Inflammatory macrophage (primary cell): Measurements from ENCODE around the gene UPK3A.
A peak's percentile ranks its signal among the peaks of the same experiment; 100 is the strongest.
"Not testable (repeated sequence)": the region's sequence is repeated elsewhere in the genome, so short reads cannot be mapped to it uniquely, and the experiment has no call there.

ENCODE experiments used
- DNase-seq, 2 donors: peaks; one replicate each; pipeline ENCODE4 v3.0.0-alpha.2; 2020 to 2022

Gene UPK3A

DNA sequence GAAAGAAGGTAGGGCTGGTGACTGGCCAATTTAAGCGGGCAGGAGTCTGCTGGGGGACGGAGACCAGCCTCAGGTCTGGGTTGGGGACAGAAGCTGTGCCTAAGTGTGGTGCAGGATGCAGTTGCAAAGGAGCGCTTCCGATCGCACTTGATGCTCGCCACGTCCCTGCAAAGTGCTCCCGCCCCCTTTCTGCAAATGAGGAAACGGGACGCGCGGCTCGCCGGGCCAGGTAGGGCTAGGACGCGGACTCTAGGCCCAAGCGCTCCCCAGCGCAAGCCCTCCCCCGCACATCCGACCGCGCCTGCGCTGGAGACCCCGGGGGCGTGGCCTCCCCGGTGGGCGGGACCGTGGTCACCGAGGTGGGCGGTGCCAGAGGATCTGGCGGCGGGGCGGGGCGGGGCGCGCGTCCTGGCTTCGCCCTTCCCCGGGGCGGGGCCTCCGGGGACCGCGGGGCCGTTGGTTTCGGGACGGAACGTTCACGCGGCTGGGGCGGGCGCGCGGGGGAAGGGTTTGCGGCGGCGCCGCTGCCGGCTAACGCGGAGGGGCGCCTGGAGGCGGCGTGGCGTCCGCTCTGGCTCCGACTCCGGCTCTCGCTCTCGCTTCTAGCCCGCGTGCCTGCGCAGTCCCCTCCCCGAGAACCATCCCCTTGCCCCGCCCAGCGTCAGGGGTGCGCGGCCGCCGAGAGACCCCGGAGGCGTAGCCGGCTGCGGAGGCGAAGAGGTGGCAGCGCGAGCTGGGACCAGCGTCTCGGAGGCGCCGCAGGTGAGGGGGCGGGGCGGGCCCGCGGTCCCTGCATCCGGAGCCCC is 24.9 kb downstream of the UPK3A start, which contains the start of gene FAM118A:
FAM118A (plus strand) TSS at position 513 of the 806 bp plus-strand sequence. CDS start 12,446 bp downstream, outside the sequence.
- DNase-seq = peak; percentile 93 to 96

DNA sequence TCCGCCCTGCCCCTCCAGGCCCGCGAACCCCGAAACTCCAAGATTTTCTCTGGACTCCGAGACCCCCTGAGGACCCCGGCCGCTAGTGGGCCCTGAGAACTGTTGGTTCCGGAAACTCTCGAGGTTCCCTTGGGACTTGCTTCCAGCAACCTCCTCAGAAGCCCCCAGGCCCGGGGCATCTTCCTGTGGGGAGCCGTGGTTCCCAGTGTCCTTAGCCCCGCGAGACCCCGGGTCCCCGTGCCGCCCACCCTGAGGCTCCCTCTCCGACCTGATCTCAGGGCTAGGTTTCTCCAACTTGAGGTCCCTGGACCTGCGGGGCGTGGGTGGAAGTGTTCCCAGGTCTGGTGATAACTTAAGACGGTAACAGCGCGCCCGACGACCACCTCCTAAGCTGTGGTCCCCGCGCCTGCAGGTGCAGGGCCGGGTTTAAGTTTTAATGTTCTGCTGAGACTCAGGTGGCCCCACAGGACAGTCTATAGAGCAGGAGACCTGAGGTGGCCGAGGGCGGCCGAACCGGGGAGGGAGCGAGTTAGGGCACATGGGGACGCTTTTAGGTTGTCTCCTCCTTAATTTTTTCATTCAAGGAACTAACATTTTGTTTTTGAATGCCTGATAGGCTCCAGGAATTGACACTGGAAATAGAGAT is 25.7 kb downstream of the UPK3A start:
- DNase-seq = no peak

DNA sequence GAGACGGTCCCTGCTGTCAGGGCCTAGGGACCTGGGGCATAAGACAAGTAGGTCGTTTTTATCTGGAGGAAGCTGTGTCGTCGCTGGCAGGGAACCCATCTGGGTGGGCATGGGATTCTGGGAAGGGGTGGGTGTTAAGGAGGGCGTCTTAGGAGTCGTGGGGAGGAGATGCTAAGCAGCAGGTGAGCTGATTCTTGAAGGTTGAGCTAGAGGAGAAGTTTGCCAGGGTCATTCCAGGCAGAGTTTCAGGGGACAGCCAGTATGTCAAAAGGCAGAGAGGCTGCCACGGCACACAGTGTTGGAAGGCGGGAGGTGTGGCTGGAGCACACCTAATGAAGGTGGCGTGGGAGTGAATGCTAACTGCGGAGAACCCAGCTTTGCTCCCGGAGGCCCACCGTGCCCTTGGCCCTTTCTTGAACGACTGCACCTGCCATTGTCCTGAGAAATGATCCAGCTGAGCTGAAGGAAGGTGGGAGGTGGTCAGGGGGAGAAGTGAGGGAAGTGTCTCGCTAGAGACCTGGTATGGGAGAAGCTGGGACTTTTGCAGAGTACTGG is 26.3 kb downstream of the UPK3A start:
- DNase-seq = no peak

DNA sequence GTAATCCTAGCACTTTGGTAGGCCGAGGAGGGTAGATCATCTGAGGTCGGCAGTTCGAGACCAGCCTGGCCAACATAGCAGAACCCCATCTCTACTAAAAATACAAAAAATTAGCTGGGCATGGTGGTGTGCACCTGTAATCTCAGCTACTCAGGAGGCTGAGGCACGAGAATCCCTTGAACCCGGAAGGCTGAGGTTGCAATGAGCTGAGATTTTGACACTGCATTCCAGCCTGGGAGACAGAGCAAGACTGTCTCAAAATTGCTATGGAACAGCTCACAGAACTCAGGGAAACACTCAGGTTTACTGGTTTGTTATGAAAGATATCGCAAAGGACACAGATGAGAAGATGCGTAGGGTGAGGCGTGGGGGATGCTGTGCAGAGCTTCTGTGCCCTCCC is 27.7 kb downstream of the UPK3A start:
- DNase-seq = no peak

DNA sequence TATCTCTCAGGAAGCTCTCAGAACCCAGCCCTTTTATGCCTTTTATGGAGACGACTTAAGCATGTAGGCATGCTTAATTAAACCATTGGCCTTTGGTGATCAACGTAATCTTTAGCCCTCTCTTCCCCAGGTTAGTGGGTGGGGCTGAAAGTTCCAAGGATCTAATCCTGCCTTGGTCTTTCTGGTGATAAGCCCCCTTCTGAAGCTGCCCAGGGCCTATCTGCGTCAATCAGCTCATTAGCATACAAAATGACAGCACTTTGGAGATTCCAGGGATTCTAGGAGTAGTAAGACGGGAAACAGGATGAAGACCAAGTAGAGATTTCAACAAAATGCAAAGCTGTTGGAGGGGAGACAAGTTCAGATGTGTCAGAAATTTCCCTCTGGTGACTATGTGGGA is 28.1 kb downstream of the UPK3A start:
- DNase-seq = no peak

DNA sequence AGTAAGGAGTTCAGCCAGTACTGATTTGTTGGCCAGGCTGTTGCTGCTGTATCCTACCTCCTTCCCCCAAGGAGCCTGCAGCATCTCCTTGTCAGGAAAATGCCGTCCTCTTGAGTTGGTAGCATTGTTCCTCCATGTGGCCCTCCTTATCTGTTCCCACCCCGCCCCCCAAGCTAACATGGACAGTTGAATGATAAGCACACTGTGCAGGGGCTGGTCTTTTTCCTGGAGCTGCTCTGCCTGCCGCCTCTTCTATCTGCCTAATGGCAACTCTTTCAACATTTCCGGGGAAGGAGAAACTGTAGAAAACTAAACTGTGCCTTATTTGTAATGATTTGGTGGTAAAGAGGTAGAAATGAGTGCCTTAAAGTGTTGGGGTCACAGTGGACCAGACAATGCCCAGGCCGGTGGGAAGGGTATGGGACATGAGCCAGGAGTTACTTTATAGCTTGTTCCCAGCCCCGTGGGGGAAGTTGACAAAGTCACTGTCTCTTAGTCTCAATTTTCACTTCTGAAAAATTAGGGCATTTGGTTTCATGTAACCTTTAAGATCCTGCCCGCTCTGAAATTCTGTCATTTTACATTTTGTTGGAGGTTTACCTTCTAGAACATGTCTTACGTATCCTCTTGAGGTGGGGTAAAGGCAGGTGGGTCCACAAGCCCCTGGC is 29.4 kb downstream of the UPK3A start:
- no peak for DNase-seq

DNA sequence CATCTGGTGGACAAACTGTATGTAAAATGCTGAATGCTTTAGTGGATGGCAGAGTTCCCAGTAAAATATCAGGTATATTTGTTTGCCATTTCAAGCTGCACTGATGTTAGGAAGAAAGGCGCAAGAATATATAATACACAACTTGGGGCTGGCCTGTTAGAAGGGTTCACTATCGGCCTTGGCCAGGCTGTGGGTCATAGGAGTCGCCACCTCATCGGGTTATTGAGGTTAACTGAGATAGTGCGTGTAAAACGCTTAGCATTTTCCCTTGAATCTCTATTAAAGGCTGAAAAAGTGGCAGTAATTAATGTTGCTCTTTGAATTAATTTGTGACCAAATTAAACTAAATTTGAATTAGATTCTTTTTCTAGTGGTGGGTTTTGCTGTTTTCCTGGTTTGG is 30.0 kb downstream of the UPK3A start:
- DNase-seq = no peak

DNA sequence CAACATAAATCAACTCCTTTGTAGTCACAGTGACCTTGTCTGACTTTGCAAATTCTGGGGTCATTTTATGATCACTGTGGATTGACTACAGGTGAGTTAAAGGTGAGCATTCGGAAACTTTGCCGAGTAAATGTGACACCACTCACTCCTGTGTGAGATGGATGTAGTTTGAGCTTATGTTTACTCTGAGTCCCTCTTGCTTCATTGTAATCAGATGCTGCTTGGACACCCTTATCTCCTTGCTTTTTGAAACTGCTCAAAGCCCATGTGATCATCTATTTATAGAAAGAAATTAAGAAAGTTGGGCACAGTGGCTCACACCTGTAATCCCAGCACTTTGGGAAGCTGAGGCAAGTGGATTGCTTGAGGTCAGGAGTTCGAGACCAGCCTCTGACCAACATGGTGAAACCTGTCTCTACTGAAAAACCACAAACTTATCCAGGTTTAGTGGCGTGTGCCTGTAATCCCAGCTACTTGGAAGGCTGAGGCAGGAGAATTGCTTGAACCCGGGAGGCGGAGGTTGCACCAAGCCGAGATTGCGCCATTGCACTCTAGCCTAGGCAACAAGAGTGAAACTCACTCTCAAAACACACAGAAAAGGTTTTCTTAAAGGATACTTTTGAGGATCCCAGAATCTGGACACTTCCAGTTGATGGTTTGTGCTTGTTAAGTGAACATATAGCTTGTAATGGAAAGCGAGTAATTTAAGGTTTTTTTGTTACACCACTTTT is 32.2 kb downstream of the UPK3A start:
- DNase-seq = no peak

DNA sequence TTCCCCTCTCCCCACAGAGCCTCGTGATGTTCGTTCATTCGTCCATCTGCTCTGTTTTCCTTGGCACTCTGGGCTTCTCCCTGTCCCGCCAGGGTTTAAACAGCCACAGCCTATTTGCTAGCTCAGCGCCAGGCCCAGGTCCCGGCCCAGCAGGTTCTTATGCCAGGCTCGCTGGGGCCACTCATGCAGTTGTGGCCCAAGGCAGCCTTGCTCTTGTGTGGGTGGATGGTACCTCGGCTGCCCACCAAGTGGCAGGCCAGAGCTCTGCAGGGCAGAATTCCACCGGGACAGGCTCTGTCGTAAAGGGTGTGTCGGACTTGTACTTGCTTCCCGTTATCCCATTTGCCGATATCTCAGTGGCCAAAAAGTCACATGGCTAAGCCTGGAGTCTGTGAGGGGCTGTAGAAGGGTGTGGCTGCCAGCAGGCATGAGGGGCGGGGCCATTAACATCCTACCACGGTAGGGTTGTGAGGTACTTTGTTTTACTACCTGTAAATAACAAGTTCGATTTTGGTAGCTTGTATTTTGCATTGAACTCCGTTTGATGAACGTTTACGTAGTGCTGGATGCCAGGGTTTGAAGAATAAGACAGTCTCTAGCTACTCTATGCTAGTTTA is 32.9 kb downstream of the UPK3A start:
- DNase-seq = no peak

DNA sequence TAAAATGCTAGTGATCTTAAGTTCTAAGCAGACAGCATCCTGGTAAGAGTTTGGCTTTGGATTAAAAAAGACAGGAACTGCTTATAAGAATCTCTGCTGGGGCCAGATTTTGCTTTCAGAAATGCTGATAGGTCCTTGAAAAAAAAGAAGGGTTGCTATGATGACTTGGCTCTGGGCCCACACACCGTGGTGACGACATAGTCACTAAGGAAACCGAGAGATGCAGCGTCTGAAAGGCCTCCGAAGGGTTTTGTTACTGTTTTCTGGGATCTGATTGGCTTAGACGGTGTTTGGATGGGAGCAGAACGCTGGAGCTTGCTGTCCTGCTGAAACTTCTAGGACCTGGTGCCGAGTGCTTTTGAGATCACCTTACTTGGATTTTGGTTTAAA is 33.4 kb downstream of the UPK3A start:
- peak; percentile 73 to 82 for DNase-seq

DNA sequence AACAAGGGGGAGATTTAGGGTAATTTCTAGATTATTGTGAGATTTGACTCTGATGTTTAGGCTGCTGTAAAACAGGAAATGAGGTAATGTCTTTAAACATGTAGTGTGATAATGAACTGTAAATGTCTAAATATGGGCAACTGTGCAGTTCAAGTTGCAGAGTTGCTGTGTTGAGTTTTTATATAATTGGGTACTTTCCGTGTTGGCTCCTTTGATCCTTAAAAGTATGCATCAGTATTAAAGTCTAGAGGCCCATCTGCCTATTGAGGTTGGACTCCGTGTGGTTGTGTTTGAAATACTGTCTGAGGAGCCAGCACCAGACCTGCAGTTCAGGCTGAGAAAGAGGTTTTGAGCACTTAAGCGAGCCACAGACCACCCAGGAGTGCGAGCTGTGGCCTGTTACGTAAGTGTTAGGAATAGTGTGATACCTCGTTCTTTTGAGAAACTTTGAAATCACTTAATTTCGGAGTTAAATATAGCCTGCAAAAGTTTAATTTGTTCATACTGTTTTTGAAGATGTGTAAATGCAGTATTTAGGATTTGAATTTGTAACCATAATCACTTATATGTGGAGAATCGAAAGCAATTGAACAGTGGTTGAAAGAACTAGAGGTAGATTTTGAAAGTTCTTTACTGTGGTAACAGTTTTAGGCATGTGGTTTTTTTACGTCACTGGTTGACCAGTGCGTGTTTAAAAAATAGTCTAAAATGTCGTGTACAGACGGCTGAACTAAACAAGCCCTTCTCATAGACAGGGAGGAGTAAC is 34.0 kb downstream of the UPK3A start:
- DNase-seq = no peak

DNA sequence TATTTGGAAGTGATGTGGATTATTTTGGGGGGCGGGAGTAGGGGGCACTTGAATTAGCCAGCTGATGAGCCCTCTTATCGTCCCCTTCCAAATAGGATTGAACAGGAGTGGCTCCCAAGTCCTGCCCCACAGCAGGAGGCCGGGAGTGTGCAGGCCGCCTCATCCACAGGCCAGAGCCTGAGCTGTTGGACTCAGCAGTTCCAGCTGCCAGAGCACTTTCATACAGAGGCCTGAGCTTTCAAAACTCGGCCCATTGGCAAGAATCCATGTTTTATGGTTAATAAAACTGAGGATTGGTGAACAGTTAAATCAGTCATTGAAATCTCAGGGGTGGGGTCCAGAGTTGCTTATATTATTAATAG is 34.6 kb downstream of the UPK3A start:
- no peak for DNase-seq

DNA sequence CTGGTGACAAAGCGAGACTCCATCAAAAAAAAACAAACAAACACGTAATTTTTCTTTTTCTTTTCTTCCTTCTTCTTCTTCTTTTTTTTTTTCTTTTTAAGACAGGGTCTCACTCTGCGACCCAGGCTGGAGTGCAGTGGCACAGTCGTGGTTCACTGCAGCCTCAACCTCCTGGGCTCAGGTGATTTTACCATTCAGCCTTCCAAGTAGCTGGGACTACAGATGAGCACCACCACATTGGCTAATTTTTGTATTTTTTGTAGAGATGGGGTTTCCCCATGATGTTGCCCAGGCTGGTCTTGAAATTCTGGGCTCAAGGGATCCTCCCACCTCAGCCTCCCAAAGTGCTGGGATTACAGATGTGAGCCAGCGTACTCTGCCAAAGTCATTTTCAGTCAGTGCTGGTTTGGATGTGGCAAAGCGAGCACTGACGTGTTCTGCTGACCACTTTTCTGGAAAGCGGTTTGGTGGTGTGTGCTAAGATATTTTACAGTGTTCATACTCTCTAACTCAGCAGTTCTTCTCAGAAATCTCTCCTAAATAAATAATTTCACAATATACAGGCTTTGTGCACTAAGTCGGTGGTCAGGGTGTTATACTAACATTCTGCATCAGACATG is 35.7 kb downstream of the UPK3A start:
- DNase-seq = no peak

DNA sequence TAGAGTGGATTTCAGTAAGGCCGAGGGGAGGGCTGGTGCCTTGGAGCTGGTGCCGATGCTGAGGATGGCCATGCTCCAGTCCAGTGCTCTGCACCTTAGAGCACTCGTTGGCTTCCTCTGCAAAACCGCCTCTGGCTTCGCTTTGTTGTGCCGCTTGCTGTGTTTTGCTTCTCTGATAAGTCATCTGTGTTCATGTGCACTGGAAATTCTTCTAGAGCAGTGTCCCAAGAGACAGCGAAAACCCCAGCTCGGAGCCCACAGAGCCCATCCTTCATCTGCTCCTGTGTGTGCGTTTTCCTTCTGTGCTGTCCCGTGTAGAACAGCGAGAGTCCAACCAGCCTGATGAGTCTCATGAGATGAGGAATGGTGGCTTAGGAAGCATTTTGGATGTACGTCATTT is 37.1 kb downstream of the UPK3A start:
- DNase-seq = no peak

DNA sequence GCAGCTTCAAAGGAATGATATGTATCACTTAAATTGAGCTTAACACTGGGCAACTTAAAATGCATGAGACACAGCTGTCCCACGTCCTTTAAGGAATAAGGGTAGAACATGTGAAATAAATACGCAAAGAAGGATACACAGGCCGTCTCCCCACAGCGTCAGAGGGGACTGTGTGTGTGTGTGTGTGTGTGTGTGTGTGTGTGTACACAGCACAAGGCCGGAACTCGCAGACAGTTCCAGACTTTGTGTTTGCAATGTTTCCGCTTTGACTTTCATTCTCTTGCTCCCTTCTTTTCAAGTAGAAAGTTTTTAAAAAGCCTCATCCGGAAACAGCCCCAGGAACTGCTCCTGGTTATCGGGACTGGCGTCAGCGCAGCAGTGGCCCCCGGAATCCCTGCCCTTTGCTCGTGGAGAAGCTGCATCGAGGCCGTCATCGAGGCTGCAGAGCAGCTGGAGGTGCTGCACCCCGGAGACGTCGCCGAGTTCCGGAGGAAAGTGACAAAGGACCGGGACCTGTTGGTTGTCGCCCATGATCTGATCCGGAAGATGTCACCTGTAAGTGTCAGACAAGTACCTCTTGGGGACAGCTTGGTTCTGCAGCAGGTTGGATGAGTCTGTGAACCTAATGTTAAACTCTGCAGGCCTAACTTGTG is 38.2 kb downstream of the UPK3A start:
- DNase-seq = no peak

DNA sequence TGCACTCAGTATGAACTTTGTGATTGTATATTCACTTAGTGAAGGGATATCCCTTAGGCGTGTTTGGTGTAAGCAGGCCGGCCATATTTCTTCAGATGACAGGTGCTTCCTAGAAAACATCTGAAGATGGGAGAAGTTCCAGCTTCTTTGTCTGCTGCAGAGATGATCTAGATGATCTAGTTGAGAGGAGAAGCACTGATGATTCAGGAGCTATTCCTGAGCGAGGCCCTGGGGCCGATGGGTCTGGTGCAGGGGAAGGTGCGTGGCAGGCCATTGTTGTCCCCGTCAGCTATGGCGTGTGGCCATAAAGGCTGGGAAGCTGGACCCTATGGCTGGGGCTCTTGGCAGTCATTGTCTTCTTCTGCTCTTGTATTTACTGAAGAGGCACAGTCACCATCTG is 38.9 kb downstream of the UPK3A start:
- no peak for DNase-seq

DNA sequence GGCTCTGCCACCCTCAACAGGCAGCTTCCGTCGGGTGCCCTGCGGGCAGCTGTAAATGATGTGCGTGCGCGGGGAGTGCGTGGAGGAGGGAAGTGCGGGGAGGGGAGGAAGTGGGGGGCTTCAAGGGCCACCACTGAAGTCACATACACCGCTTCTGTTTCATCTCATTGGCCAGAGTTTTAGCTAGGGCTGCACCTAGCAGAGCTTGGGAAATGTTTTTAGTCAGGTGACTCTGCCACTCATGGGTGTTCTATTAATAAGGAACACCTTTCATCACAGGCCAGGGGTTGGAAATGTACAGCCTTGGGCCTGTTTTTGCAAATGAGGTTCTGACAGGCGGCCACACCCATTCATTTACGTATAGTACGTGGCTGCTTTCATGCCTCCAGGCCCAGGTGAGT is 39.6 kb downstream of the UPK3A start:
- DNase-seq = no peak

DNA sequence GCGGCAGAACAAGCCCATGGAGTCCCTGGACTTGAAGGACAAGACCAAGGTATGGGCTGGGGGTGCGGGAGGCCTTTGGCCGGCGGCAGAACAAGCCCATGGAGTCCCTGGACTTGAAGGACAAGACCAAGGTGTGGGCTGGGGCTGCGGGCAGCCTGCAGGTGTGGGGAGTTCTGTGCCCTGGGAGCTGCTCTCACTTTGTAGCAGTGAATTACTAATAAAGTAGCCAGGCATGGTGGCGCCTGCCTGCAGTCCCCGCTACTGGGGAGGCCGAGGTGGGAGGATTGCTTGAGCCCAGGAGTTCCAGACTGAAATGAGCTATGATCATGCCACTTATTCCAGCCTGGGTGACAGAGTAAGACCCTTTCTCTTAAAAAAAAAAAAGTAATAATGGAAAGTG is 43.5 kb downstream of the UPK3A start:
- not testable (repeated sequence) for DNase-seq

DNA sequence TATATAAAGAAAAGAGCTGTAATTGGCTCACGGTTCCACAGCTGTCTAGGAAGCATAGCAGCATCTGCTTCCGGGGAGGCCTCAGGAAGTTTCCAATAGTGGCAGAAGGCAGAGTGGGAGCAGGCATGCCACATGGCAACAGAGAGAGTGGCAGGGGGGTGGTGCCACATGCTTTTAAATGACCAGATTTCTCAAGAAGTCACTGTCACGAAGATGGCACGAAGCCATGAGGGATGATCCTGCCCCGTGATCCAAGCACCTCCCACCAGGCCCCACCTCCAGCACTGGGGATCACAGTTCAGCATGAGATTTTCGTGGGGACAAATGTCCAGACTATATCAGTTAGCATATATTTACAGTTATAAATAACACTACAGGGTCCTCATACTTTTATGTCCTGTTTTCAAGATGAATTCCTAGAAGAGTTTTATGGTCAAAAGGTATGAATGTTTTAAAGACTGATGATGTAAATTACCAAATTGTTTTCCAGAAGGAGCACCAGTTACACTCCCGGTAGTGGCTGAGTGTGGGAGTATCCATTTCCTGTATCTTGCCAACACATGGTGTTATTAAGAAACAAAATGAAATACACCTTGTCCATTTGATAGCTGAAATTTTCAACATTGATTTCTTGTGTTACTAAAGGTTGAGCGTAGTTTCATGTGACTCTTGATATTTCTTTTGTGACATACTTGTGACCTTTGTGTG is 44.2 kb downstream of the UPK3A start:
- DNase-seq = peak; percentile 73 to 88

DNA sequence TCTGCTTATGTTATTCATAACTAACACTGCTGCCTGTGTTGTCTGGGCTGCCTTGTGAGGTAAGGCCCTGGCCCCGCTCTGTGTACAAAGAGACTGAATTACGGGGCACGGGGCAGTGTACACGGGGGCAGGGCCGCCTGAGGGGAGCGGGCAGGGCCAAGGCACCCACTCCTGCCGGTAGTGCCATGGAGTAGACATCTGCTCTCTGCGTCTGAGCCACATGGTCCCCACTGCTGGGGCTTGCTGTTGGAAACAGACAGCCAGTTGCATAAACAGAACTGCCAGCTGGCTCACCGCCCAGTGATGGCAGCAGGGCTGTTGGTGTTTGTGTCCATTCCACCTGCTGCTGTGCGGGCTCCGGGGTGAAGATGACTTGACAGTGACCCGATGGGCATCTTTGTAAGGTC is 44.8 kb downstream of the UPK3A start:
- DNase-seq = no peak
